CD4-positive, alpha-beta T cell treated with Interleukin-17A for 1 hour (primary cell): ENCODE results near the gene ZNF77.
"Not testable (repeated sequence)": the region's sequence is repeated elsewhere in the genome, so short reads cannot be mapped to it uniquely, and the experiment has no call there.

Experiments
- DNase-seq: peaks from one replicate; pipeline ENCODE4 v3.0.0-alpha.2; 2020

The ZNF77 gene

DNA sequence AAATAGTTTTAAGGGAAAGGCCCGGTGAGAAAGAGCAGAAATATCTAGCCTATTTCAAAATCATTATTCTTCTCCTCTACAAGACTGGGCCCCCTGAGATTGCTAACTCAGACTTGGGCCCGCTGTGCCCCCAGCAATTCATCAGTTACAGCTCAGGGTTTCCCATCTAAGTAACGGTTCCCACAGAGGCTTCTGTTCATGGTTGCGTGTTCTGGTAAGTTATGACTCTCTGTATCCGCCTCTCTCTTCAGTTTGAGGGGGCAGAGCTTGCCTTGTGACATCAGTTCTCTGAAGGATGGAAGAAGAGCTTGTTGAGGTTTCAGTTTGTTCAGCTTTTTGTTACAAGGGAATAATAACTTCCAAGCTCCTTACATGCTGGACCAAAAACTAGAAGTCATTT lies 32.5 kb downstream of the ZNF77 start:
- no peak for DNase-seq

DNA sequence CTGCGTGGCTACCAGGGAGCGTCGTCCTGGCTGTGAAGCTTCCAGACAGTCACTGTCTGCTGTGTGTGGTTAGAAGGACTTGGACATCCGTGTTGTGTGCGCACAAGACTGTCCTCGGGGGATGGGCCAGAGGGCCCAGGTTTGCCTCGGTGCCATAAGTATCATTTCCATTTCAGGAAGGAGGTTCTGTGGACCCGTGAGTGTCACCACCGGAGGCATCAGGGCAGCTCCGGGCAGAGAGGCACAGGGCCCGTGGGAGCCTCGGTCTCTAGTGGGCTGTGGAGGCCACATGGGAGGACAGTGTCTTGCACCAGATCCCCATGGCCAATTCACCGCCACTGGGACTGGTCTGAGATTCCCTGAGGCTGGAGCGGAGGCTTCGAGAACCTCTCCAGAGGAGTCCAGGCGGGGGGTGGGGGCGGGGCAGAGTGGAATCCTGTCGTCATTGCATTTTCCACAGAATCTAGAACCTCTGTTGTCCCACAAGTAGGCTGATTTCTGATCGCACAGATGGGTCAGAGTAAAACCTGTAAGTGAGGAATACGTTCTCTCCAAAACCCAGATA lies 38.1 kb downstream of the ZNF77 start:
- DNase-seq = no peak

DNA sequence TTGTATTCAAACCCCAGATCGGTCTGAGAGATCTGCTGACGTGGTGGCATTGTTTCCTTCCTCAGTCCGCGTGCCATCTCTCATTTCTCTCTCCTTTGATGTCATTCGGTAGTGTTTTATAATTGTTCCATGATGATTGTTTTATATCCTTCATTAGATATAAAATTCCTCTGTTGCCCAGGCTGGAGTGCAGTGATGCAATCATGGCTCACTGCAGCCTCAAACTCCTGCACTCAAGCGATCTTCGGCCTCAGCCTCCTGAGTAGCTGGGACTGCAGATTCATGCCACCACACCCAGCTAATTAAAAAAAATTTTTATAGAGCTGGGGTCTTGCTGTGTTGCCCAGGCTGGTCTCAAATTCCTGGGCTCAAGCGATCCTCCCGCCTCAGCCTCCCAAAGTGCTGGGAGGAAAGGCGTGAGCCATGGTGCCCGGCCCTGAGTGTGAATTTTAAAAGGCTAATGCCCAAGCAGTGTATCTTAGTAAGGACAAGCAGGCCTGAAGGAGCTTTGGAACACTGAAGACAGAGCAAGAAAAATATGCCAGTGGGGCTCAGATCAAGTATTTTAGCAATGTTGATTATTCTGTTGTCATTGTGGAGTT lies 38.8 kb downstream of the ZNF77 start:
- no peak for DNase-seq

DNA sequence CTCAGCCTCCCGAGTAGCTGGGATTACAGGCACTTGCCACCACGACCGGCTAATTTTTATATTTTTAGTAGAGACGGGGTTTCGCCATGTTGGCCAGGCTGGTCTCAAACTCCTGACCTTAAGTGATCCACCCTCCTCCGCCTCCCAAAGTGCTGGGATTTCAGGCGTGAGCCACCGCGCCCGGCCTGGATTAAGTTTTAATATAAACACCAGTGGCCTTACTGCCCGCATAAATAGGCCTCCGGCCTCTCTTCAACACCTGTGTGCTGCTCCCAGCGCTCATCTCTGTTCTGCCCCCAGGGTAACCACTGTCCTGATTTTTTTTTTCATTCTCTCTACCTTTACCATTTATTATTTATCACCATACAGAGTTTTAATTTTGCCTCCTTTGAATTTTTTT lies 41.4 kb downstream of the ZNF77 start:
- not testable (repeated sequence) for DNase-seq

DNA sequence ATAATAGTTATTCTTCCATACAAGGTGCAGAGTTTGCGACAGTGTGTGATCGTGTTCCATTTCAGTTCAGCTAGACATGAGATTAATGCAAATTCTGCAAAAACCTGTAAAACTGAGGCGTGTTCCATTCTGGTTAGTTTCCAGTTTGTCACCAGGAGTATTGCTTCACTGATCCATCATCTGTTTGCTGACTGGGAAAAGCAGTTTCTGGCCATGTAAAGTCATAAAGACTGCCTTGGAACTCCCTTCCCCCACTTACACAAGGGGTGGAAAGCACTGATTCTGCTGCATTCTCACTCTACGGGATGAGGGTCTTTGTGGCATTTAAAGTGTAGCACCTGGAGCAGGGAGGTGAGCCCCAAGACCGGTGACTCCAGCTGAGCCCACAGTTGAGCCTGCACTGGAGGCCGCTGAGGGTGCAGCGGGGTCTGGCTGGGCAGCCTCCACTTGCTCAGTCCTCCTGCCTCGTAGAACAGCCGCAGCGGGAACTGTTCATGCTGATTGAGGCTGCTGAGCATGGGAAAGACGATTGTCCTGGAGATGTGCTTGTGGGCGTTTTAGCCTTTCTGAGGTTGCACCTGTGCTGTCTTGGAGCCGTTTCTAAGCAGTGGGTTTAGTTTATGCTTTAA lies 42.1 kb downstream of the ZNF77 start:
- no peak for DNase-seq

DNA sequence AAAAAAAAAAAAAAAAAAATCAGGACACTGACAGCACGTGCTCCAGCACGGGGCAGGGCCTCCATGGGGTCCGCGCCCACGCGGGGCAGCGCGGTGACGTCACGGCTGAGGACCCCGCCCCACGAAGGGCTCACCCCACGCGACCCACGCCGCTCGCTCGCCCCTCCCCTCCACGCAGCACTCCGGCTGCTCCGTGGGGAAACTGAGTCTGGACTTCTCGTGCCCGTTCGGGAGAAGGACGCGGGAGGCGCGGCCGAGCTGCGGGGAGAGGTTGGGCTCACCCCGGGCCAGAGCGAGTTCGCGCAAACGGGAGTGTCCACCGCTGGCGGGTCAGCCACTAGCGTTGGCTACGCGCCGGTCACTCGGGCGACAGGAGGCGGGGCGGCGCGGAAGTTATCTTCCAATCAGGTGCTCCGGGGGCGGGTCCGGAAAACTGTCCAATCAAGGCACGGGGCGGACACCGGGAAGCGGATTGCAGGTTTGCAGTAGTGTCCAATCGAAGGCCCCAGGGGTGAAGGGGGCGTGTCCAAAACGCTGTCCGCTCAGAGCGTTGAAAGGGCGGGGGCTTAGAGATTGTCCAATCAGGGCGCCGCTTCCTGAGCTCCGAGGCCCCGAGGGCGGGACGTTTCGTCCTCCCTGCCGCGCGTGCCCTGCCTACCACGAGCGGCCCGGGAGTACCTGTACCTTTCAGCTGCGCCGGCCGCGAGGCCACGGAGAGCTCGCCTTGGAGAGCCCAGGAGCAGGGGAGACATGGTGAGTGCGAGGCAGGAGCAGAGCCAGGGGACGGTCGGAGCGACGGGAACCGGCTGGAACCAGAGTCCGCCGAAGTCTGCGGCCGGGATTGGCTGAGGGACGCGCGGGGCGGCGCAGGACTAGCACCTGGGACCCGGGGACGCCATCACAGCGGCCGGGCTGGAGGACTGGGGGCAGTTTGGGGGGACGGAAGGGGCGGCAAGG lies 44.2 kb downstream of the ZNF77 start, which contains the start of gene ZNF57:
Gene ZNF57, plus strand, starts transcription at position 633 of the 957 bp plus-strand sequence. Its CDS starts 118 bp downstream, at position 751.
- peak; percentile 98 for DNase-seq

DNA sequence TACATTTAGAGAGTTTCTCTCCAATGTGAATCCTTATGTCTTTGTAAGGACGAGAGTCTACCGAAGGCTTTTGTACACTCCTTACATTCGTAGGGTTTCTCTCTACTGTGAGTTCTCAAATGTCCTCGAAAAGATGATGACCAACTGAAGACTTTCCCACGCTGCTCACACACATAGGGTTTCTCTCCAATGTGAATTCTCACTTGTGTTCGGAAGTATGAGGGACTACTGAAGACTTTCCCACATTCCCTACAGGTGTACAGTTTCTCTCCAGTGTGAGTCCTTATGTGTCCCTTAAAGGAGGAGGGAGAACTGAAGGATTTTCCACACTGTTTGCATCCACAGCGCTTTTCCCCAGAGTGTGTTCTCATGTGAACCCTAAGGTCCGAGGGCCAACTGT lies 48.1 kb downstream of the ZNF77 start:
- no peak for DNase-seq

DNA sequence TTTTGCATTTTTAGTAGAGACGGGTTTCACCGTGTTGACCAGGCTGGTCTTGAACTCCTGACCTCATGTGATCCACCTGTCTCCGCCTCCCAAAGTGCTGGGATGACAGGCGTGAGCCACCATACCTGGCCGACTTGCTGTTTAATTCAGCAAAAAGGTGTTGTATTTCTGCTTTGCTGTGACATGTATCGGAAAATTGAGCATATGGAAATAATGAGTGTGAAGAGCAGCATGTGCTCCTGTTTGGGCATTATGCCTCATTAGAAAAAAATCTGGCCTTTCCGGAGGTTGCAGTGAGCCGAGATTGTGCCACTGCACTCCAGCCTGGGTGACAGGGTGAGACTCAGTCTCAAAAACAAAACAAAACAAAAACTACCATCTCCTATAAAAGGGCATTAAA lies 54.2 kb downstream of the ZNF77 start:
- not testable (repeated sequence) for DNase-seq

DNA sequence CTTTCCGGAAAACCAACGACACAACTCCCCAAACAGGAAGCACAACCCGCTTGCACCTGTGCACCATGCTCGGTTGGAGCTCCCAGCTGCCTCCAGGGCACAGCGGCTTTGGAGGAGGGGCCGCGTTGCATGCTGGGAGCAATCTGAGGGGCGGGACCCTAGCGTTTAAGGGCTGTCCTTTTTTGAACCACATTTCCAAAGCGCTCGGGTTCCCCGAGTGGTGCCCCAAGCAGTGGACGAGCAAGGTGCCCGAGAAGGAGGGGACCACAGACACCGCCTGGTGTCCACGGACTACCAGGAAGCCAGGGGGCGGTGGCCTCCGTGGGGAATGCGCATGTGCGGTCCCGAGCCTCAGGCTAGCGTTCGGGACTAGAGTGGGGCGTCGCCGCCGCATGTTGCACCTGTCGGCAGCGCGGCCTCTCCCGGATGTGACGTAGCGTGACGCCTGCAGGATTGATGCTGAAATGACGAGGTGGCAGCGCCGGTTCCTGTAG lies 56.0 kb downstream of the ZNF77 start:
- peak; percentile 68 for DNase-seq

DNA sequence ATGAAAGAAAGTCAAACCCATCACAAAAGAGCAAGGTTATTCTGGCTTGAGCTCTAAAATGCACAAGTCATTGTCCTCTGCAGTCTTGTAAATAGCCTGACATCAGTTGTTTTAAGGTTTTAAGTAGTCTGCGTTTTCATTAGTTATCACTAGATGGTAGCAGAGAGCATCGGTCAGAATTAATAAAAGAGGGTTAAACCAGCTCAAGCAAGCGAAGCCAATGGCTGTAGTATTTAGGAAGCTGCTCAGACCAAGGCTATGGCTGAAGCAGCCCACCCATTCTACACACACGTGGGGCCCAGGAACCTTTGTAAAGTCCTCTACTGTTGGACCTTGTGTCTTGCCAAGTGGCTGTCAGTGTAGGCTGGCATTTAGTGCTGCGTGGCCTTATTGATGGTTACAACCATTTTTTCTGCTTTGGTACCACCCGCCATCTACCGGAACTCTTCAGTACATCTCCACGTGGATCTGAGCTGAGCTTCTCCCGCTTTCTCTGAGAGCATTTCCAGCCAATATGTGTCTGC lies 57.3 kb downstream of the ZNF77 start:
- peak; percentile 60 for DNase-seq

DNA sequence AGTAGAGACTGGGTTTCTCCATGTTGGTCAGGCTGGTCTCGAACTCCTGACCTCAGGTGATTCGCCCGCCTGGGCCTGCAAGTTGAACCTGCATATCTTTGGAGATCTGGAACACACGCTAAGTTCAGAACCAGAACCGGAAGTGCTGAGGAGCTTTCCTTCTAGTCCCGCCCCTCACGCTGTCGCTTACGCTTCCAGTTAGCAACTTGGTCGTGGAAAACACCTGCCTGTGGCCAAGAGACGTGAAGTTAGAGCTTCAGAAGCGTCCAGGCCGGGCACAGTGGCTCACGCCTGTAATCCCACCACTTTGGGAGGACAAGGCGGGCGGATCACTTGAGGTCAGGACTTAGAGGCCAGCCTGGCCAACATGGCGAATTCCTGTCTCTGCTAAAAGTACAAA lies 59.0 kb downstream of the ZNF77 start:
- DNase-seq = no peak

DNA sequence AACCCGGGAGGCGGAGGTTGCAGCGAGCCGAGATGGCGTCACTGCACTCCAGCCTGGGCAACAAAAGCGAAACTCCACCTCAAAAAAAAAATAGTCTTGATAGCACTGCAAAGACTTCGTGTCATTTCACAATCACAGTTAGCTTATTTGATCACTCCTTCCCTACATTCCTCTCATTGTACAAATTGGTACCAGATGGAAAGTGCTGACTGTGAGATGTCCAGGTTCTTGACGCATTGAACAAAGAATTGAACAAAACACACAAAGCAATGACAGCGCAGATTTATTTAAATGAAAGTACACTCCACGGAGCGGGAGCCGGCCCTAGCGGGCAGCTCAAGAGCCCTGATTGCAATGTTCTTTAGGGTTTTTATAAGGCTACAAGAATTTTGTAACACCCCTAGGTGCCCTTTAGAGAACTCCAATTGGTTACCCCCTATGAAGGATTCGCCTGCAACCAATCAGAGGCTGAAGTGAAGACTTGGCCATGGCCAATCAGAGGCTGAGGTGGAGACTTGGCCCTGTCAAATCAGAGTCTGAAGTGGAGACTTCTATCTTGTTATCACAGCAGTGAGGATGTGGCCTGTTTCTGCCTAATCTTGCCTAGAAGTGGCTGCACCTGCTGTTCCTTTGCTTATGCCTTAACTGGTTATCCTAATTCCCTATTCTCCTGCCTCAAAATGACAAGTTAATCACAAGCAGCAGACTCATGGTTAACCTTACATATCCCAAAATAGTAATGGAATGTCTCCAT lies 60.9 kb downstream of the ZNF77 start:
- no peak for DNase-seq
